Mesothelial cell of epicardium (in vitro differentiated cells): Measurements from ENCODE around the gene EEA1. TPM values are rescaled to one million over a fixed set of nuclear protein-coding genes. Genes with fewer than 3 reads are reported as not detected.

Experiments
- DNase-seq, 2 experiments: peaks; one replicate each; pipeline ENCODE4 v3.0.0; 2021; ENCODE audit warnings: low spot score in 2 of 2; ENCODE audit not compliant: unreplicated experiment in 2 of 2
- H3K27ac Mint-ChIP-seq: 2 replicates; pipeline ENCODE4 v1.8.0; 2021; ENCODE audit warnings: mixed read lengths
- H3K27me3 Mint-ChIP-seq: 2 replicates; pipeline ENCODE4 v1.8.0; 2021; ENCODE audit warnings: low read depth, mixed read lengths
- H3K36me3 Mint-ChIP-seq: 2 replicates; pipeline ENCODE4 v1.8.0; 2021; ENCODE audit warnings: mixed read lengths
- H3K4me1 Mint-ChIP-seq: 2 replicates; pipeline ENCODE4 v1.8.0; 2021; ENCODE audit warnings: mixed read lengths
- H3K4me3 Mint-ChIP-seq: 2 replicates; pipeline ENCODE4 v1.8.0; 2021; ENCODE audit warnings: mild to moderate bottlenecking, moderate library complexity, mixed read lengths
- H3K9me3 Mint-ChIP-seq: 2 replicates; pipeline ENCODE4 v1.8.0; 2021; ENCODE audit warnings: mixed read lengths
- CTCF ChIP-seq: fragments of 200-600 bp; sonication (generic); IDR thresholded peaks from one replicate; pipeline ENCODE4 v1.5.0; 2021; ENCODE audit warnings: antibody characterized with exemption; ENCODE audit not compliant: unreplicated experiment
- total RNA-seq: library from RNA; stranded (reverse); gene quantifications from 3 replicates; pipeline ENCODE4 v1.2.1, GENCODE V29; 2021

Gene EEA1
- total RNA-seq, 1 donor from 2014 or later = 28.3 TPM

- H3K4me3 Mint-ChIP-seq = no peak overlapping the region
- DNase-seq = no peak
- H3K4me1 Mint-ChIP-seq = peaks cover 6% of the 10 kb centered on the region
- no peak overlapping the region for H3K27ac Mint-ChIP-seq
- peaks cover 46% of the 10 kb centered on the region for H3K36me3 Mint-ChIP-seq
- no peaks in the 10 kb centered on the region for H3K27me3 Mint-ChIP-seq
- TF ChIP-seq CTCF = no peak
- peaks cover 9% of the 10 kb centered on the region for H3K9me3 Mint-ChIP-seq
These were observed 69.3 kb downstream of the EEA1 start for GRCh38 chr12:92859650-92860386.

GRCh38 chr12:92857818-92858217 lies 71.3 kb downstream of the EEA1 start:
- TF ChIP-seq CTCF = no peak
- Mint-ChIP-seq H3K36me3 (peaks cover 37% of the 10 kb centered on the region), H3K4me3 (no peak overlapping the region), H3K27me3 (no peaks in the 10 kb centered on the region), H3K27ac (no peak overlapping the region), H3K9me3 (peaks cover 9% of the 10 kb centered on the region), H3K4me1 (peaks cover 6% of the 10 kb centered on the region)
- no peak for DNase-seq

- DNase-seq = no peak
- H3K4me3 Mint-ChIP-seq = no peak overlapping the region
- H3K27me3 Mint-ChIP-seq = no peaks in the 10 kb centered on the region
- no peak for TF ChIP-seq CTCF
- H3K9me3 Mint-ChIP-seq = peaks cover 5% of the 10 kb centered on the region
- no peaks in the 10 kb centered on the region for H3K4me1 Mint-ChIP-seq
- H3K27ac Mint-ChIP-seq = no peak overlapping the region
- peaks cover 32% of the 10 kb centered on the region for H3K36me3 Mint-ChIP-seq
These were observed 74.8 kb downstream of the EEA1 start for GRCh38 chr12:92854344-92854743.

- no peaks in the 10 kb centered on the region for H3K4me1 Mint-ChIP-seq
- no peak overlapping the region for H3K27ac Mint-ChIP-seq
- H3K9me3 Mint-ChIP-seq = no peaks in the 10 kb centered on the region
- H3K4me3 Mint-ChIP-seq = no peak overlapping the region
- H3K27me3 Mint-ChIP-seq = no peaks in the 10 kb centered on the region
- TF ChIP-seq CTCF = no peak
- peaks cover 10% of the 10 kb centered on the region for H3K36me3 Mint-ChIP-seq
- DNase-seq = no peak
These were observed 80.4 kb downstream of the EEA1 start for GRCh38 chr12:92848740-92849139.

- peaks cover 12% of the 10 kb centered on the region for H3K36me3 Mint-ChIP-seq
- no peaks in the 10 kb centered on the region for H3K27me3 Mint-ChIP-seq
- TF ChIP-seq CTCF = no peak
- DNase-seq = no peak
- no peaks in the 10 kb centered on the region for H3K4me1 Mint-ChIP-seq
- no peak overlapping the region for H3K4me3 Mint-ChIP-seq
- no peak overlapping the region for H3K27ac Mint-ChIP-seq
- no peaks in the 10 kb centered on the region for H3K9me3 Mint-ChIP-seq
These were observed 81.7 kb downstream of the EEA1 start for GRCh38 chr12:92847368-92847767.
